ENCODE measurements around the gene CHADL.

DNA sequence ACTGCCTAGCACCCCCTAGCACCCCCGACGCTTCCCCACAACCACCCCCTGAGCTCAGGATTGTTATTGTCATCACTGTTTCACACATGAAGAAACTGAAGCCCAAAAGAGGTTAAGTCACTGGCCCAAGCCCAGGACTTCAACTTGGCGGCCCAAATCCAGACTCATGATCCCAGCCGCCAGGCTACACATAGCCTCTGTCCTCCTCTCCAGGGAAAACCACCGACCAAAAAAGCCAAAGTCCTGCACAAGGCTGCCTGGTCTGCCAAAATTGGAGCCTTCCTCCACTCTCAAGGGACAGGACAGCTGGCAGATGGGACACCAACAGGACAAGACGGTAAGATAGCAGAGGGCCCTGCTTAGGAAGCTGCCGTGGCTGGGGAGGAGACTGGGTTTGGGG lies 24.8 kb downstream of the CHADL start:
- TF ChIP-seq POLR2A (IDR thresholded peaks at IDR 0.05) = no peak
- TF ChIP-seq, protein P1, sequence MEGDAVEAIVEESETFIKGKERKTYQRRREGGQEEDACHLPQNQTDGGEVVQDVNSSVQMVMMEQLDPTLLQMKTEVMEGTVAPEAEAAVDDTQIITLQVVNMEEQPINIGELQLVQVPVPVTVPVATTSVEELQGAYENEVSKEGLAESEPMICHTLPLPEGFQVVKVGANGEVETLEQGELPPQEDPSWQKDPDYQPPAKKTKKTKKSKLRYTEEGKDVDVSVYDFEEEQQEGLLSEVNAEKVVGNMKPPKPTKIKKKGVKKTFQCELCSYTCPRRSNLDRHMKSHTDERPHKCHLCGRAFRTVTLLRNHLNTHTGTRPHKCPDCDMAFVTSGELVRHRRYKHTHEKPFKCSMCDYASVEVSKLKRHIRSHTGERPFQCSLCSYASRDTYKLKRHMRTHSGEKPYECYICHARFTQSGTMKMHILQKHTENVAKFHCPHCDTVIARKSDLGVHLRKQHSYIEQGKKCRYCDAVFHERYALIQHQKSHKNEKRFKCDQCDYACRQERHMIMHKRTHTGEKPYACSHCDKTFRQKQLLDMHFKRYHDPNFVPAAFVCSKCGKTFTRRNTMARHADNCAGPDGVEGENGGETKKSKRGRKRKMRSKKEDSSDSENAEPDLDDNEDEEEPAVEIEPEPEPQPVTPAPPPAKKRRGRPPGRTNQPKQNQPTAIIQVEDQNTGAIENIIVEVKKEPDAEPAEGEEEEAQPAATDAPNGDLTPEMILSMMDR (IDR thresholded peaks at IDR 0.05) = no peak

Data from thyroid gland (tissue), 4 donors.